RWPE2 (cell line): ENCODE data around the gene EMX2.

Experiments used
- ATAC-seq: fragments of 200-7000 bp; cut with Tn5 transposase; 3 replicates; pipeline ENCODE4 v1.9.1; 2021; ENCODE audit warnings: low read depth
- DNase-seq: peaks from one replicate; pipeline ENCODE4 v3.0.0-alpha.2; 2020; ENCODE audit warnings: low spot score
- H3K27ac ChIP-seq: fragments of 450-650 bp; 2 replicates; pipeline ENCODE4 v1.5.1; 2017; ENCODE audit warnings: mild to moderate bottlenecking; ENCODE audit not compliant: poor library complexity, severe bottlenecking
- H3K27me3 ChIP-seq: fragments of 250-450 bp; sonication (Bioruptor Pico); 2 replicates; pipeline ENCODE4 v1.5.1; 2021; ENCODE audit warnings: mild to moderate bottlenecking, moderate library complexity; ENCODE audit not compliant: insufficient read depth, poor library complexity, severe bottlenecking
- H3K36me3 ChIP-seq: fragments of 250-450 bp; sonication (Bioruptor Pico); 2 replicates; pipeline ENCODE4 v1.5.1; 2020; ENCODE audit warnings: low read depth, mild to moderate bottlenecking, moderate library complexity
- H3K4me1 ChIP-seq: fragments of 250-450 bp; sonication (Bioruptor Pico); 2 replicates; pipeline ENCODE4 v1.5.1; 2021; ENCODE audit warnings: mild to moderate bottlenecking, moderate library complexity; ENCODE audit not compliant: insufficient read depth, poor library complexity, severe bottlenecking
- H3K4me3 ChIP-seq: fragments of 250-450 bp; sonication (Bioruptor Pico); 2 replicates; pipeline ENCODE4 v1.5.1; 2021; ENCODE audit warnings: mild to moderate bottlenecking, moderate library complexity; ENCODE audit not compliant: severe bottlenecking
- H3K9me3 ChIP-seq: fragments of 250-450 bp; sonication (Bioruptor Pico); 2 replicates; pipeline ENCODE4 v1.5.1; 2021; ENCODE audit warnings: mild to moderate bottlenecking, moderate library complexity; ENCODE audit not compliant: severe bottlenecking
- CTCF ChIP-seq: fragments of 450-650 bp; IDR thresholded peaks from one replicate; pipeline ENCODE4 v1.5.1; 2017; ENCODE audit warnings: mild to moderate bottlenecking, moderate library complexity; ENCODE audit not compliant: poor library complexity, severe bottlenecking

Gene EMX2

GRCh38 chr10:117562896-117563737 lies 20.6 kb downstream of the EMX2 start:
- no peak overlapping the region for H3K27ac ChIP-seq
- no peaks in the 10 kb centered on the region for H3K36me3 ChIP-seq
- H3K9me3 ChIP-seq: no peaks in the 10 kb centered on the region
- no peaks in the 10 kb centered on the region for H3K4me1 ChIP-seq
- TF ChIP-seq CTCF: no peak
- no peak overlapping the region for H3K4me3 ChIP-seq
- DNase-seq (no peak), ATAC-seq (no peak)
- peaks cover 3% of the 10 kb centered on the region for H3K27me3 ChIP-seq

- H3K9me3 ChIP-seq: no peaks in the 10 kb centered on the region
- no peak for TF ChIP-seq CTCF
- no peak overlapping the region for H3K27ac ChIP-seq
- ATAC-seq (no peak), DNase-seq (no peak)
- peaks cover 3% of the 10 kb centered on the region for H3K27me3 ChIP-seq
- H3K4me1 ChIP-seq: no peaks in the 10 kb centered on the region
- H3K36me3 ChIP-seq: no peaks in the 10 kb centered on the region
- H3K4me3 ChIP-seq: no peak overlapping the region
Measured at GRCh38 chr10:117563780-117564179, 21.2 kb downstream of the EMX2 start.

GRCh38 chr10:117565068-117565467 lies 22.5 kb downstream of the EMX2 start:
- Histone ChIP-seq H3K4me3 (no peak overlapping the region), H3K9me3 (no peaks in the 10 kb centered on the region), H3K36me3 (no peaks in the 10 kb centered on the region), H3K4me1 (no peaks in the 10 kb centered on the region), H3K27ac (no peak overlapping the region), H3K27me3 (no peaks in the 10 kb centered on the region)
- no peak for TF ChIP-seq CTCF
- ATAC-seq (no peak), DNase-seq (no peak)

- no peak for DNase-seq
- Histone ChIP-seq H3K4me1 (no peaks in the 10 kb centered on the region), H3K4me3 (no peak overlapping the region), H3K27me3 (peaks cover 7% of the 10 kb centered on the region), H3K27ac (no peak overlapping the region), H3K9me3 (no peaks in the 10 kb centered on the region), H3K36me3 (no peaks in the 10 kb centered on the region)
- no peak for ATAC-seq
- TF ChIP-seq CTCF: no peak
Measured at GRCh38 chr10:117568334-117568733, 25.8 kb downstream of the EMX2 start.

- H3K4me1 ChIP-seq: no peaks in the 10 kb centered on the region
- H3K36me3 ChIP-seq: no peaks in the 10 kb centered on the region
- H3K4me3 ChIP-seq: no peak overlapping the region
- DNase-seq (no peak), ATAC-seq (no peak)
- H3K27ac ChIP-seq: no peak overlapping the region
- TF ChIP-seq CTCF: no peak
- H3K9me3 ChIP-seq: no peaks in the 10 kb centered on the region
- H3K27me3 ChIP-seq: peaks cover 17% of the 10 kb centered on the region
Measured at GRCh38 chr10:117569610-117570390, 27.3 kb downstream of the EMX2 start.
